Measurements from ENCODE around the gene CCDC50.

Gene CCDC50

DNA sequence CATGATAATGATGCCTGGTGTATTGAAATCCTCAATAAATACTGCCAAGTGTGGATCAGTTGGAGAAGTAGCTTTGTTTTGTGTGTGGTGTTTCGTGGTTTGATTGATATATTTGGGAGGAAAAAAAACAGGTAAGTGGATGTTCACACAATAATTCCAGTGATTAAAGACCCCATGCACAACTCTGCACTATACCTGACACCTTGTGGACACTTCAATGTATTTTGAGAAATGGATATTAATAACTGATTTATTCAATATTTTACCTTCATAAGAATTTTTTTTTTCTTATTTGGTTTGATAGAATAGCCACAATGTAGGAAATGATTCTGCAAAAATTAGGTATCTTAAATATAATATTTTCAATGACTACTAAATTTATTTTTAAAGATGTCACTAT lies 69.4 kb downstream of the CCDC50 start:
- Histone ChIP-seq H3K9ac (ENCODE audit: low read length) (no peak overlapping the region), H3K9me3 (ENCODE audit: control insufficient read depth, insufficient read depth, low read depth, low read length) (peaks cover 3% of the 10 kb centered on the region; the same call in 1 of the 2 replicates), H3K4me1 (ENCODE audit: control insufficient read depth, insufficient read depth, low read length) (no peaks in the 10 kb centered on the region), H3K27ac (ENCODE audit: low read depth, low read length) (no peak overlapping the region), H3K36me3 (ENCODE audit: control insufficient read depth, insufficient read depth, low read length) (no peaks in the 10 kb centered on the region; the same call in 1 of the 2 replicates), H3K27me3 (ENCODE audit: control insufficient read depth, insufficient read depth, low read length) (no peaks in the 10 kb centered on the region), H3K4me3 (ENCODE audit: low read depth, low read length) (no peak overlapping the region)

DNA sequence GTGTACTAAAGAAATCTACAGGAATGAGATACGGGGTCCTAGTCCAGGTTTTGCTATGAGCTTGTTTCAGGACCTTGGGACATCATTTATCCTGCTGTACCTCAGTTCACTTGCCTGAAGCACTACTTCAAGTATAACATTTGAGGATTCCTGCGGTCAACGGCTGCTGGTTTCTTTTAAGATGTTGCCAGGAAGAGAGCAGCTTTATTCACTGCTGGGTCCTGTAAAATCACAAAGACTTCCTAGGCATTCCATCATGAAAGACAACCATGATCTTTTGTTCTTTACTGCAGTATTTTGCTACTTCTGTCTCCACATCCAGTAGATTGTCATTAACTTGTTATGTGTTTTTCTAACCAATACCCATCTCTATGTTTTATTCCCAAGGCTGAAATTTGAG lies 70.7 kb downstream of the CCDC50 start:
- Histone ChIP-seq H3K4me1 (ENCODE audit: control insufficient read depth, insufficient read depth, low read length) (no peaks in the 10 kb centered on the region), H3K9me3 (ENCODE audit: control insufficient read depth, insufficient read depth, low read depth, low read length) (peaks cover 3% of the 10 kb centered on the region; the same call in 1 of the 2 replicates), H3K36me3 (ENCODE audit: control insufficient read depth, insufficient read depth, low read length) (no peaks in the 10 kb centered on the region; the same call in 1 of the 2 replicates), H3K27me3 (ENCODE audit: control insufficient read depth, insufficient read depth, low read length) (no peaks in the 10 kb centered on the region), H3K4me3 (ENCODE audit: low read depth, low read length) (no peak overlapping the region), H3K9ac (ENCODE audit: low read length) (no peak overlapping the region), H3K27ac (ENCODE audit: low read depth, low read length) (no peak overlapping the region)

DNA sequence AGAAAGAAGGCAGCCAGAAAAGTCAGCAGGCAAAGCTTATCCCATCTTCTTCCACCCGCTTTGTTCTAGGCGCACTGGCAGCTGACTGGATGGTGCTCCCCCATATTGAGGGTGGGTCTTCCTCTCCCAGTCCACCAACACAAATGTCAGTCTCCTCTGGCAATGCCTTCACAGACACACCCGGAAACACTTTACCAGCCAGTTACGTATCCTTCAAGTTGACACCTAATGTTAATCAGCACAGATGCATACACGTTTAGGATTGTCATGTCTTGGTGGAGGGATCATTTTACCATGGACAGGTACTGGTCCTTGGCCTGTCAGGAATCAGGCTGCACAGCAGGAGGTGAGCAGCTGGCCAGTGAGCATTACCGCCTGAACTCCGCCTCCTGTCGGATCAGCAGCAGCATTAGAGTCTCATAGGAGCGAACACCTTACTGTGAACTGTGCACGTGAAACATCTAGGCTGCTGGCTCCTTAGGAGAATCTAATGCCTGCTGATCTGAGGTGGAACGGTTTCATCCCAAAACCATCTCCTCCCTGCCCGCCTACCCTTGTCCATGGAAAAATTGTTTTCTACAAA lies 72.7 kb downstream of the CCDC50 start:
- H3K27ac ChIP-seq (ENCODE audit: low read depth, low read length) = no peak overlapping the region
- no peaks in the 10 kb centered on the region for H3K27me3 ChIP-seq (ENCODE audit: control insufficient read depth, insufficient read depth, low read length)
- H3K4me3 ChIP-seq (ENCODE audit: low read depth, low read length) = no peak overlapping the region
- H3K4me1 ChIP-seq (ENCODE audit: control insufficient read depth, insufficient read depth, low read length) = no peaks in the 10 kb centered on the region
- H3K36me3 ChIP-seq (ENCODE audit: control insufficient read depth, insufficient read depth, low read length) = no peaks in the 10 kb centered on the region; the same call in 1 of the 2 replicates
- H3K9ac ChIP-seq (ENCODE audit: low read length) = no peak overlapping the region
- peaks cover 3% of the 10 kb centered on the region; the same call in 1 of the 2 replicates for H3K9me3 ChIP-seq (ENCODE audit: control insufficient read depth, insufficient read depth, low read depth, low read length)

DNA sequence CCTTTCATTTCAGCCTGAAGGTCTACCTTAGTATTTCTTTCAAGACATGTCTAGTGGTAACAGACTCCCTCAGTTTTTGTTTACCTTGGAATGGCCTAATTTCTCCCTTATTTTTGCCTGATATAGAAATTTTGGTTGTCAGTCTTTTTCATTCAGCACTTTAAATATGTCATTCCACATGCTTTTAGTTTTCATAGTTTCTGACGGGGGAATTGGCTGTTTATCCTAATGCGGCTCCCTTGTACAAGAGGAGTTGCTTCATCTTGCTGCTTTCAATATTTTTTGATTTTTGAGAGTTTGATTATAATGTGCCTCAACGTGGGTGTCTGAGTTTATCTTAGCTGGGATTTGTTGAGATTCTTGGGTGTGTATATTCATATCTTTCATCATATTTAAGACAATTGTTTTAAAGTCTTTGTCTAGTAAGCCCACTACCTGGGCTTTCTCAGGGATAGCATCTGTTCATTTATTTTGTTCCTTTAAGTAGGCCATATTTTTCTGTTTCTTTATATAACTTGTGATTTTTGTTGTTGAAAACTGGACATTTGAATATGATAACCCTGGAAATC lies 80.7 kb downstream of the CCDC50 start:
- Histone ChIP-seq H3K9ac (ENCODE audit: low read length) (no peak overlapping the region), H3K9me3 (ENCODE audit: control insufficient read depth, insufficient read depth, low read depth, low read length) (peaks cover 21% of the 10 kb centered on the region), H3K36me3 (ENCODE audit: control insufficient read depth, insufficient read depth, low read length) (no peaks in the 10 kb centered on the region; the same call in 1 of the 2 replicates), H3K4me1 (ENCODE audit: control insufficient read depth, insufficient read depth, low read length) (no peaks in the 10 kb centered on the region), H3K27ac (ENCODE audit: low read depth, low read length) (no peak overlapping the region), H3K4me3 (ENCODE audit: low read depth, low read length) (no peak overlapping the region), H3K27me3 (ENCODE audit: control insufficient read depth, insufficient read depth, low read length) (no peaks in the 10 kb centered on the region)

DNA sequence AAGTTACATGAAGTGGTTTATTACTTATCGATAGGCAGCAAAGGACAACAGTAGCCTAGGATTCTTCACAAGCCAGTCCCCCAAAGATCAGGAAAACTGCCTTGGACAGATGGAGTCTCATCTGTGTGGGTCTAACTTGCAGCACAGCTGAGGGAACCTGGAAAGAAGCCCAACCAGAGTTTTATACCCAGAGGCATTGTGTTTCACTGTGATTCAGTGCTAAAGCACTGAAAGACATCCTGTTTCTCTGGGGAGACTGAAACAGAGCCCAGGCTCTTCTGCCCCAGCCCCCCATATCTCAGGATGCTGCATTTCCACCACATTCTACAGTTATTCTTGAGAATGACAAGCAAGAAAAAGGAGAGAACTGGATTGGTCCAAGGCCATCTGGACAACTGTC lies 83.6 kb downstream of the CCDC50 start:
- Histone ChIP-seq H3K27me3 (ENCODE audit: control insufficient read depth, insufficient read depth, low read length) (no peaks in the 10 kb centered on the region), H3K4me1 (ENCODE audit: control insufficient read depth, insufficient read depth, low read length) (peaks cover 3% of the 10 kb centered on the region; the same call in 1 of the 2 replicates), H3K4me3 (ENCODE audit: low read depth, low read length) (no peak overlapping the region), H3K9me3 (ENCODE audit: control insufficient read depth, insufficient read depth, low read depth, low read length) (peaks cover 21% of the 10 kb centered on the region), H3K27ac (ENCODE audit: low read depth, low read length) (no peak overlapping the region), H3K9ac (ENCODE audit: low read length) (no peak overlapping the region), H3K36me3 (ENCODE audit: control insufficient read depth, insufficient read depth, low read length) (no peaks in the 10 kb centered on the region; the same call in 1 of the 2 replicates)

DNA sequence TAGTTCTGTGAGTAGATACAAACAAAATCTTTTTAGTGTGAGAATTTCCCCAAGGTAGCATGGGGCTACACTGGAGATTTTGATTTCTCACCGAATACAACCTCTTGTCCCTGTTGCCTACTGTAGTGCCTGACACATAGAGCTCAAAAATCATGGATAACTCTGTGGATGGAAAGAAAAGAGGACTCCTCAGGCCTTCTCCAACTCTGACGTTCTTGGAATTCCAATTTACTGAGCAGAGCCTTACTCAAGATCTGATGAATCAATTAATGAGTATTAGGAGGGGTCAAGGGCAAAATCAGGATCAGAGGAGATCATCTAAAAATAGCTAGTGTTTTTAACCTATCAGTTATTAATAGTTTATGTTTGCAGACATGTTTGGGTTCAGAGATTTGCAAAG lies 85.1 kb downstream of the CCDC50 start:
- Histone ChIP-seq H3K36me3 (ENCODE audit: control insufficient read depth, insufficient read depth, low read length) (no peaks in the 10 kb centered on the region; the same call in 1 of the 2 replicates), H3K27me3 (ENCODE audit: control insufficient read depth, insufficient read depth, low read length) (no peaks in the 10 kb centered on the region), H3K27ac (ENCODE audit: low read depth, low read length) (no peak overlapping the region), H3K4me1 (ENCODE audit: control insufficient read depth, insufficient read depth, low read length) (peaks cover 3% of the 10 kb centered on the region; the same call in 1 of the 2 replicates), H3K9me3 (ENCODE audit: control insufficient read depth, insufficient read depth, low read depth, low read length) (peaks cover 20% of the 10 kb centered on the region), H3K9ac (ENCODE audit: low read length) (no peak overlapping the region), H3K4me3 (ENCODE audit: low read depth, low read length) (no peak overlapping the region)

DNA sequence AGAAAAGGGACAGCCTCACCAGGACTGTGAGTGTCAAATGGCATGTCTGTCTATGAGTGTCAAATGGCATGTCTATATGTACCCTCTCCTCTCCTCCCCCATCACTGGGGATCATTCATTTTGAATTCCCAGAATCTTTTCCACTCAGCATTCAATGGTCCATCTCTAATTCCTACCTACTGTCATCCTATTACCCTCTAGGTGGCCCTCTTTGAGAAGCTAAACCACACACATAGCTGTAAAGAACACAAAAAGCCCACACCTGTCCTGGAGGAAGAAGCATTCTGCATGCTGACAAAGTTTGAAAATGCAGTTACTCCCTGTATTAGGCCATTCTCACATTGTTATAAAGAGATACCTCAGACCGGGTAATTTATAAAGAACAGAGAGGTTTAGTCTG lies 85.5 kb downstream of the CCDC50 start:
- H3K4me3 ChIP-seq (ENCODE audit: low read depth, low read length) = no peak overlapping the region
- no peak overlapping the region for H3K27ac ChIP-seq (ENCODE audit: low read depth, low read length)
- no peaks in the 10 kb centered on the region; the same call in 1 of the 2 replicates for H3K36me3 ChIP-seq (ENCODE audit: control insufficient read depth, insufficient read depth, low read length)
- no peaks in the 10 kb centered on the region for H3K27me3 ChIP-seq (ENCODE audit: control insufficient read depth, insufficient read depth, low read length)
- no peak overlapping the region for H3K9ac ChIP-seq (ENCODE audit: low read length)
- H3K9me3 ChIP-seq (ENCODE audit: control insufficient read depth, insufficient read depth, low read depth, low read length) = peaks cover 15% of the 10 kb centered on the region
- peaks cover 3% of the 10 kb centered on the region; the same call in 1 of the 2 replicates for H3K4me1 ChIP-seq (ENCODE audit: control insufficient read depth, insufficient read depth, low read length)

DNA sequence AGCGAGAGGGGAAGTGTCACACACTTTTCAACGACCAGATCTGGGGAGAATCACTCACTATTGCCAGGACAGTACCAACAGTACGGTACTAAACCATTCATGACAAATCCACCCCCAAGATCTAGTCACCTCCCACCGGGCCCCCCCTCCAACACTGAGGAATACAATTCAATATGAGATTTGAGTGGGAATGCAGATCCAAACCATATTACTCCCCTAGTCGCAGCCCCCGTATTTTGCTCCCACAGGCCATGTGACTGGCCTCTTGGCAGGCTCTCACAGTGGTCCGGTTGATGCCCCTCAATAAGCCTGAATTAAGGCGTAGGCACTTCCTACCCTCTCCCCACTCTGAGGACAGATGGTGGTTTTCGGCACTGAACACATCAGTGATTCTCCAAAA lies 86.4 kb downstream of the CCDC50 start:
- Histone ChIP-seq H3K9me3 (ENCODE audit: control insufficient read depth, insufficient read depth, low read depth, low read length) (peaks cover 7% of the 10 kb centered on the region), H3K36me3 (ENCODE audit: control insufficient read depth, insufficient read depth, low read length) (no peaks in the 10 kb centered on the region), H3K9ac (ENCODE audit: low read length) (no peak overlapping the region), H3K27me3 (ENCODE audit: control insufficient read depth, insufficient read depth, low read length) (no peaks in the 10 kb centered on the region), H3K27ac (ENCODE audit: low read depth, low read length) (no peak overlapping the region), H3K4me1 (ENCODE audit: control insufficient read depth, insufficient read depth, low read length) (peaks cover 3% of the 10 kb centered on the region; the same call in 1 of the 2 replicates), H3K4me3 (ENCODE audit: low read depth, low read length) (no peak overlapping the region)

DNA sequence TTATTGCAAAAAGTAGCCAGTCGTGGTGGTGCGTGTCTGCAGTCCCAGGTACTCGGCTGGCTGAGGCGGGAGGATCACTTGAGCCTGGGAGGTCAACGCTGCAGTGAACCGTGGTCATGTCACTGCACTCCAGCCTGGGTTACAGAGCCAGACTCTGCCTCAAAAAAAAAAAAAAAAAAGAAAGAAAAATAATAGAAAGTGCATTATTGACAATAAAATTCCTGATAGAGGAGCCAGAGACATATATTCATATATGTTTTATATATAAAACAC lies 88.2 kb downstream of the CCDC50 start:
- H3K4me3 ChIP-seq (ENCODE audit: low read depth, low read length) = no peak overlapping the region
- no peak overlapping the region for H3K9ac ChIP-seq (ENCODE audit: low read length)
- no peaks in the 10 kb centered on the region for H3K27me3 ChIP-seq (ENCODE audit: control insufficient read depth, insufficient read depth, low read length)
- H3K27ac ChIP-seq (ENCODE audit: low read depth, low read length) = no peak overlapping the region
- H3K36me3 ChIP-seq (ENCODE audit: control insufficient read depth, insufficient read depth, low read length) = no peaks in the 10 kb centered on the region
- H3K4me1 ChIP-seq (ENCODE audit: control insufficient read depth, insufficient read depth, low read length) = peaks cover 3% of the 10 kb centered on the region; the same call in 1 of the 2 replicates
- 0 out of 2 replicates have a peak, but pooled peaks cover 3% of the 10 kb centered on the region for H3K9me3 ChIP-seq (ENCODE audit: control insufficient read depth, insufficient read depth, low read depth, low read length)

DNA sequence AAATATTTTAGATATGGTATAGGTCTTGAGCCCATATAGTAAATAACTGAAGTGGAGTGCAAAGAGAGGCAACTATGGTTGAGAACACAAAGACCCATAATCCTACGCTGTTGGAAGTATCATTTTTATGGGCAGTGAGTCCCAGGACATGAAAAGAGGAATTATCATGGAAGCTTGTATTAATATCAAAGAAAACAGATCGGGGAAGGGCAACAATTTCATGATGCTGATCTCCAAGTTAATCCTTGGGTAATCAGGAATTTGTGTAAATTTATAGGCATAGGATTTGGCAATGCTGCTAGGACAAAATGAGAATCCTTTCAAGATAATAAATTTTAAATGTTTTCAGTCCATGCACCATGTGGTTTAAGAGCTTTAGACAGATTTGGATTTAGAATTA lies 91.6 kb downstream of the CCDC50 start:
- Histone ChIP-seq H3K36me3 (ENCODE audit: control insufficient read depth, insufficient read depth, low read length) (no peaks in the 10 kb centered on the region), H3K27ac (ENCODE audit: low read depth, low read length) (no peak overlapping the region), H3K4me3 (ENCODE audit: low read depth, low read length) (no peak overlapping the region), H3K4me1 (ENCODE audit: control insufficient read depth, insufficient read depth, low read length) (peaks cover 3% of the 10 kb centered on the region; the same call in 1 of the 2 replicates), H3K27me3 (ENCODE audit: control insufficient read depth, insufficient read depth, low read length) (no peaks in the 10 kb centered on the region), H3K9ac (ENCODE audit: low read length) (no peak overlapping the region), H3K9me3 (ENCODE audit: control insufficient read depth, insufficient read depth, low read depth, low read length) (0 out of 2 replicates have a peak, but pooled peaks cover 3% of the 10 kb centered on the region)

DNA sequence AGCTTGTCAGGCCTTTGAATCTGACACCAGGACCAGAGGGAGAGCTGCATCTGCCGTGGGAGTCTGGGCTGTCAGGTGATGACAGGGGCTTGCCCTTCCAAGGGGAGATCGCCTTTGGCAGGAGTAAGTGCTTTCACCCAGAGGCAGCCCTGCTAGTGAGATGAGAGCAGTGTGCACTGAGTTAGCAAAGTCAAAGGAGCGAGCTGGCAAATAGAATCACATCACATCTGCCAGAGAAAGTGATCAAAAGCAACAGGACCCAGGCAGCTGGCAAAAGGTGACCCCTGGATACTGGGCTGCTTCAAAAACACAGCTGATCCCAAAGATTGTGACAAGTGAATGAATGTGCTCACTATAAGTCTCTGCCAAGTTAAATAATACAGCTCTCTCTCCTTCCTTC lies 95.7 kb downstream of the CCDC50 start:
- Histone ChIP-seq H3K36me3 (ENCODE audit: control insufficient read depth, insufficient read depth, low read length) (no peaks in the 10 kb centered on the region), H3K4me3 (ENCODE audit: low read depth, low read length) (no peak overlapping the region), H3K27me3 (ENCODE audit: control insufficient read depth, insufficient read depth, low read length) (no peaks in the 10 kb centered on the region), H3K27ac (ENCODE audit: low read depth, low read length) (no peak overlapping the region), H3K9me3 (ENCODE audit: control insufficient read depth, insufficient read depth, low read depth, low read length) (no peaks in the 10 kb centered on the region), H3K9ac (ENCODE audit: low read length) (no peak overlapping the region), H3K4me1 (ENCODE audit: control insufficient read depth, insufficient read depth, low read length) (no peaks in the 10 kb centered on the region)
